Mesenchymal stem cell (in vitro differentiated cells and primary cell): ENCODE results near the gene PGAP1. TPM values are rescaled to one million over a fixed set of nuclear protein-coding genes. Genes with fewer than 3 reads are reported as not detected.

Experiments used
- DNase-seq: peaks from one replicate; pipeline ENCODE4 v3.0.0-alpha.2; 2013
- H2AFZ ChIP-seq: one replicate; pipeline ENCODE4 v1.6.1; 2013; ENCODE audit warnings: low read depth, mild to moderate bottlenecking, control low read depth, inconsistent platforms, low read length, moderate library complexity
- H2AK5ac ChIP-seq: 2 replicates; pipeline ENCODE4 v1.6.1; 2013; ENCODE audit warnings: low read length, moderate library complexity, mild to moderate bottlenecking, inconsistent platforms; ENCODE audit not compliant: severe bottlenecking
- H2BK120ac ChIP-seq: one replicate; pipeline ENCODE4 v1.6.1; 2013; ENCODE audit warnings: low read depth, mild to moderate bottlenecking, inconsistent platforms, low read length, moderate library complexity
- H2BK12ac ChIP-seq, 2 experiments: one replicate each; pipeline ENCODE4 v1.6.1; 2013; ENCODE audit warnings: inconsistent platforms in 2 of 2, low read length in 2 of 2, mild to moderate bottlenecking in 2 of 2, moderate library complexity in 2 of 2, control low read depth in 1 of 2
- H2BK15ac ChIP-seq: one replicate; pipeline ENCODE4 v1.6.1; 2013; ENCODE audit warnings: mild to moderate bottlenecking, low read depth, inconsistent platforms; ENCODE audit not compliant: poor library complexity, severe bottlenecking
- H2BK5ac ChIP-seq: 2 replicates; pipeline ENCODE4 v1.6.1; 2013; ENCODE audit warnings: low read depth, mild to moderate bottlenecking, low read length, control low read depth, inconsistent platforms; ENCODE audit not compliant: poor library complexity, severe bottlenecking
- H3K14ac ChIP-seq, 2 experiments: one replicate each; pipeline ENCODE4 v1.6.1; 2013; ENCODE audit warnings: inconsistent platforms in 2 of 2, low read length in 2 of 2, control low read depth in 1 of 2, mild to moderate bottlenecking in 1 of 2, moderate library complexity in 1 of 2
- H3K18ac ChIP-seq, 2 experiments: one replicate each; pipeline ENCODE4 v1.6.1; 2013; ENCODE audit warnings: inconsistent platforms in 2 of 2, low read length in 2 of 2, control low read depth in 1 of 2, low read depth in 1 of 2, mild to moderate bottlenecking in 1 of 2
- H3K23ac ChIP-seq, 2 experiments: one replicate each; pipeline ENCODE4 v1.6.1; 2013; ENCODE audit warnings: inconsistent platforms in 2 of 2, low read length in 2 of 2, mild to moderate bottlenecking in 2 of 2, moderate library complexity in 2 of 2, control low read depth in 1 of 2
- H3K27ac ChIP-seq: 2 replicates; pipeline ENCODE4 v1.5.1; 2013; ENCODE audit warnings: mild to moderate bottlenecking, moderate library complexity, low read length, control low read depth, inconsistent platforms; ENCODE audit not compliant: poor library complexity, severe bottlenecking
- H3K27me3 ChIP-seq, 2 experiments: 2 replicates each; pipeline versions ENCODE4 v1.6.1 to v1.7.0; 2013; ENCODE audit warnings: low read length in 2 of 2, mild to moderate bottlenecking in 2 of 2, moderate library complexity in 2 of 2, control low read depth in 1 of 2, inconsistent platforms in 1 of 2; ENCODE audit not compliant: control insufficient read depth in 1 of 2, insufficient read depth in 1 of 2
- H3K36me3 ChIP-seq, 2 experiments: 2 replicates each; pipeline versions ENCODE4 v1.6.1 to v1.7.0; 2013; ENCODE audit warnings: low read length in 2 of 2, control low read depth in 1 of 2, inconsistent platforms in 1 of 2, low read depth in 1 of 2, mild to moderate bottlenecking in 1 of 2; ENCODE audit not compliant: insufficient read depth in 2 of 2, control insufficient read depth in 1 of 2
- H3K4ac ChIP-seq, 2 experiments: one replicate each; pipeline ENCODE4 v1.6.1; 2013; ENCODE audit warnings: inconsistent platforms in 2 of 2, low read length in 2 of 2, mild to moderate bottlenecking in 2 of 2, moderate library complexity in 2 of 2, control low read depth in 1 of 2, low read depth in 1 of 2
- H3K4me1 ChIP-seq: 2 replicates; pipeline ENCODE4 v1.6.1; 2013; ENCODE audit warnings: low read depth, low read length, control low read depth; ENCODE audit not compliant: control insufficient read depth, insufficient read depth
- H3K4me2 ChIP-seq: 2 replicates; pipeline ENCODE4 v1.6.1; 2013; ENCODE audit warnings: low read length, mild to moderate bottlenecking, inconsistent platforms; ENCODE audit not compliant: poor library complexity, severe bottlenecking
- H3K4me3 ChIP-seq, 2 experiments: 2 replicates each; pipeline versions ENCODE4 v1.5.1 to v1.7.0; 2013; ENCODE audit warnings: low read length in 2 of 2, mild to moderate bottlenecking in 2 of 2, control low read depth in 1 of 2, low read depth in 1 of 2; ENCODE audit not compliant: insufficient read depth in 1 of 2
- H3K79me1 ChIP-seq: replicated peaks from 2 replicates; pipeline ENCODE4 v1.6.1; 2013; ENCODE audit warnings: mild to moderate bottlenecking, control low read depth, low read length, inconsistent platforms; ENCODE audit not compliant: poor library complexity, severe bottlenecking
- H3K9ac ChIP-seq: 2 replicates; pipeline ENCODE4 v1.7.0; 2013; ENCODE audit warnings: mild to moderate bottlenecking, low read length, moderate library complexity
- H3K9me3 ChIP-seq: 2 replicates; pipeline ENCODE4 v1.7.0; 2013; ENCODE audit warnings: mild to moderate bottlenecking, low read length; ENCODE audit not compliant: control insufficient read depth
- H4K8ac ChIP-seq: one replicate; pipeline ENCODE4 v1.6.1; 2013; ENCODE audit warnings: inconsistent platforms, mild to moderate bottlenecking, low read length, moderate library complexity
- H4K91ac ChIP-seq: one replicate; pipeline ENCODE4 v1.6.1; 2013; ENCODE audit warnings: mild to moderate bottlenecking, low read length, inconsistent platforms
- WGBS: methylation state at CpG from one replicate; pipeline ENCODE4 v1.1.7; 2013; ENCODE audit warnings: mixed read lengths; 5-methylcytosine and 5-hydroxymethylcytosine counted together
- small RNA-seq: library from polyadenylated mRNA; stranded (forward); fragments of <200 nt; extraction: miRNeasy Mini kit (QIAGEN cat#:217004); gene quantifications from one replicate; pipeline ENCODE3, GENCODE V24; 2013; ENCODE audit warnings: low read depth

Gene PGAP1

GRCh38 chr2:196792865-196793264 is 133.6 kb downstream of the PGAP1 start:
- H3K23ac ChIP-seq: no peak overlapping the region
- 95% methylated on average over 3 of the region's 3 CpGs for WGBS
- no peak overlapping the region for H2AFZ ChIP-seq

GRCh38 chr2:196783431-196784094 is 142.9 kb downstream of the PGAP1 start:
- no peak overlapping the region for H4K8ac ChIP-seq
- no peaks in the 10 kb centered on the region for H3K4me1 ChIP-seq
- no peak overlapping the region for H2BK12ac ChIP-seq
- H3K4me3 ChIP-seq: no peak overlapping the region
- no peak overlapping the region for H3K4me2 ChIP-seq
- H3K27ac ChIP-seq: no peak overlapping the region
- H3K27me3 ChIP-seq: no peaks in the 10 kb centered on the region
- H3K9me3 ChIP-seq: no peaks in the 10 kb centered on the region
- peaks cover 14% of the 10 kb centered on the region for H3K79me1 ChIP-seq
- no peak overlapping the region for H2BK120ac ChIP-seq
- 98% methylated on average over 4 of the region's 4 CpGs for whole genome bisulfite sequencing
- H2BK15ac ChIP-seq: no peak overlapping the region
- H4K91ac ChIP-seq: no peak overlapping the region
- DNase-seq: peak; percentile 45
- peak overlapping the region; percentile 18 for H3K9ac ChIP-seq
- H3K14ac ChIP-seq: no peak overlapping the region
- no peak overlapping the region for H2AK5ac ChIP-seq
- no peak overlapping the region for H3K4ac ChIP-seq
- H3K36me3 ChIP-seq: peaks cover 6 to 91% of the 10 kb centered on the region in 2 experiments
- no peak overlapping the region for H3K23ac ChIP-seq
- H2BK5ac ChIP-seq: no peak overlapping the region
- no peak overlapping the region for H3K18ac ChIP-seq
- no peak overlapping the region for H2AFZ ChIP-seq

More at GRCh38 chr2:196792865-196793264, 133.6 kb downstream of the PGAP1 start:
- Histone ChIP-seq H3K4me1 (no peaks in the 10 kb centered on the region), H3K79me1 (peaks cover 23% of the 10 kb centered on the region), H3K36me3 (peaks cover 14 to 92% of the 10 kb centered on the region in 2 experiments), H3K9me3 (no peaks in the 10 kb centered on the region), H4K91ac (no peak overlapping the region), H4K8ac (no peak overlapping the region), H2AK5ac (no peak overlapping the region), H2BK120ac (no peak overlapping the region), H2BK15ac (no peak overlapping the region), H3K9ac (no peak overlapping the region), H3K4ac (no peak overlapping the region), H3K4me2 (no peak overlapping the region), H3K27me3 (no peaks in the 10 kb centered on the region), H3K4me3 (no peak overlapping the region), H2BK5ac (no peak overlapping the region), H2BK12ac (no peak overlapping the region), H3K14ac (no peak overlapping the region), H3K18ac (no peak overlapping the region), H3K27ac (no peak overlapping the region)
- DNase-seq: no peak

Small RNA genes lying within 50 kb of the gene (small RNA-seq; reads per million reads assigned to genes)
- gene AC012486.1: not detected
